DLD1 (cell line): ENCODE data around the gene CUL3.
"Not testable (repeated sequence)": the region's sequence is repeated elsewhere in the genome, so short reads cannot be mapped to it uniquely, and the experiment has no call there.

Experiments used
- in situ Hi-C: cut with HindIII; loops from 2 replicates; pipeline ENCODE4 v1.10.0; 2017; ENCODE audit warnings: low sequenced_read_pairs

Gene CUL3

DNA sequence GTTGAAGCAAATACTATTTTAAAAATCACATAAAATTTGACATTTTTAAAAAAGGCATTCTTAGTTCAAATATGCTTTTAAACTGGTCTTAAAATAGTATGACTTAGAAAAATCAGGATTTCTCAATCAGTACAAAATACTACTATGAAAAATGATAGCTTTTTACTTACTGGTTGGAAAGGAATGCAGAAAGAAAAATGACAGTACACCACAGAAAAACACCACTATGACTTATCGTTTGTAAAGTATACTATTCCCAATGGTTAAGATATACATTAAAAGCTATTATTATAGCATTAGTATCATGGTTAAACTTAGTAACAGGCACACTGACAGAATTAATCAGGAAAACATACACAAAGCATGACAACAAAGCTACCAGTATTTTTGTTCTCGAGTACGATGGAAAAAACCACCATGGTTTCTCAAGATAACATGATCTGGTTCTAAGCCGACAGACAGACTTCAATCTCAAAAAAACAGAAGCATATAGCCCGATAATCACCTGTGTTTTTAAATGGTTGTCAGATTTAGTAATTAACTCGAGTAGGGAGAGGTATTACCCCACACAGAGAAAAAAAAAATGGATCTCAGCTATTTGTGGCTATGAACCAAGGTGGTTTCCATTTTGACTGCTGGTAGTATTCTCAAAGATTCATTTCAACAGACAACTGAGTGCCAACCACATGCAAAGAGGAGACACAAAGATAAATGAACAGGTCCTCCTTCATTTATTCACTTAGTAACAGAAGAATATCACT, 39.1 kb downstream of the CUL3 start:
- in situ Hi-C loops = no loop called here

DNA sequence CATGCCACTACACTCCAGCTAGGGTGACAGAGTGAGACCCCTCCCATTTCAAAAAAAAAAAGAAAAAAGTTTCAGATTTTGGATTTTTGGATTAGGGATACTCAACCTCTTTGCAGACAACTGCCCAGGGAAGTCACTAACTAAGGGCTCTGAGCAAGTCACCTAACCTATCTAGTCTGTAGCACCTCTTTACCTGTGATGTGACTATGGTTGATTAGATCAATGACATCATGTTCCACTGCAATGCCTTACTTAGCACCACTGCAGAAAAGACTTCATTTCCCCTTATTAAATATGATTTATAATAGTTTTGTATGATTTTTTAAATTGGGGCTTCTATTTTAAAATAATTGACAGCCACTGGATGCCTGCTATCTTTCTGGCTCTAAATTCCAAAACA, 41.2 kb downstream of the CUL3 start:
- in situ Hi-C loops = no loop called here

DNA sequence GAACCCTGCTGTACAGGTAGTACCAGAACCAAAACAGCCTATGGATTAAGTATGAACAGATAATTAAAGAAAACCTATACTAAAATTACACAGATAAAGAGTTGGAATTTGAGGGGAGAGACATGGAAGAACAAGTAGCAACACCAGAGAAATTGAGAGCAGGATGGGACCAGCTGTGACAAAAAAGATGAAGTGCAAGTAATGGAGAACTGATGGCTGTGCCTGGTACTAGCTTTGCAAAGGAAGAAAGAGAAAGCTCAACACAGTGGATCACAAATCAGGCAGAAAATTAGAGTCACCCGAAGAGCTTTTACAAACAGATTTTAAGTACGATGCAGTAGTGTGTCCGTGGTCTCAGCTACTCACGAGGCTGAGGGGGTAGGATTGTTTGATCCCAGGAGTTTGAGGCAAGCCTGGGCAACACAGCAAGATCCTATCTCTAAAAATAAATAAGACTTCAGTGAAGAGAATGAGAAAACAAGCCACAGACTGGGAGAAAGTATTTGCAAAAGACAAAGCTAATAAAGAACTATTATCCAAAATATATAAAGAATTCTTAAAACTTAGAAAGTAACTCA, 46.5 kb downstream of the CUL3 start:
- in situ Hi-C loops = no loop called here

DNA sequence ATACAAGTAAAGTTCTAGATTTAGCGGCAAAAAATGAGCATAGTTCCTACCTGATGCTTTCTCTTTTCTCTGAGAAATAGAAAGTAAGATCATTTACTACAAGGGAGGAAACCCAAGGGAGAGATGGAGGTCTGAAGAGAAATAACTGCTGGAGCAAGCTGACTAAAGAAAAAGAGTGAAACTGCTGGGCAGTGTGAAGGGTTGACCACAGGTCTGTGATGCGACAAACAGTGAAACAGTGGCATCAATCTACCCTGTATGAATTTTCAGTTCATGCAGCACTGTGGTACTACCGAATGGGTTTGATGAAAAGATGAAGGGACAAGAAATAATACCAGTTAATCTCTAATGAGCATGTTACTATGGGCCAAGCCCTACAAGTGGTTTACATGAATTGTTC, 52.2 kb downstream of the CUL3 start:
- in situ Hi-C loops = no loop called here

DNA sequence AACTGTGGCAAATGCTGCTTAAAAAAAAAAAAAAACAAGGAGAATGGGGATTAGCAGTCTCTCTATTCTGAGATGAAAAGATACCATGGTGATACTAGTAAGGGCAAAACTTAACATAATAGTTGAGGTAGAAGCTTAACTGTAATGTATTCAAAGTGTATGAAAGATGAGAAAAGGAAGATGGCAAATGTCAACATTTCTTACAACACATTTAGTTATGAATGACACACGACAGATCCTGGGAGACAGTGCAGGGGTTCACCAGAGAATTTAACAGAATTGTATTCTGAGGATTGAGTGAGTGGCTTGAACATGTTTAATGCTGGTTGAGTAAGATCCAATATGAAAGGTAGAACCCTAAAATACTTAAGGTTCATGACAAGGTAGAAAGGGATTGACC, 52.7 kb downstream of the CUL3 start:
- in situ Hi-C loops = no loop called here

DNA sequence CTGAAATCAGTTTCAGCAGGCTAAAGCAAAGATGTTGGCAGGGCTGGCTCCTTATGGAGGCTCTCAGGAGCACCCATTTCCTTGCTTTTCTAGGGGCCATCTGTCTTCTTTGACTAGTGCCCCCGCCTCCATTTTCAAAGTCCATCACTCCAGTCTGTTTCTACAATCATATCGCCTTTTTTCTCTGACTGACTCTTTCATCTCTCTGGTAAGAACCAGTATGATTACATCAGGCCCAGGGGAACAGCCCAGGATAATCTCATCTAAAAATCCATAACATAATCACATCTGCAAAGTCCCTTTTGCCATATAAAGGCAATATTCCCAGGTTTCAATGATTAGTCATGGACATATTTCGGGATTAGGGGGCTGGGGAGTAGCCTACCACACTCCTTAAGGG, 57.0 kb downstream of the CUL3 start:
- in situ Hi-C loops = no loop called here

DNA sequence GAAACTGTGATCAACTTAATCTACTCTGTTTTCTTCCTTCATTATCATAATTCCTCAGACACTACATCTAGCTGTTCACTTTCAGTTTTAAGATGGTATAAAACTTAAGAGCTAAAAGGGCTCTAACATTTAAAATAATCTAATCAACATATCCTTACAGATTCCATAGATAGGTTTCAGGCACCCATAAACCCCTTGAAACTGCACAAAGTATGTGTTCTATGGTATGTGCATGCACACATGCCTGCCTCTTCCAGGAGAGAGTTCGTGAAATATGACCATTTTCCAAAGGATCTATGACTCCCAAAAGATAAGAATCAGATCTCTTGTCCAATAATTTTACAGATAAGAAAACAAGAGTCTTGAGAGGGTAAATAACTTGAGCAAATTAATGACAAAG, 59.4 kb downstream of the CUL3 start:
- in situ Hi-C loops = no loop called here

DNA sequence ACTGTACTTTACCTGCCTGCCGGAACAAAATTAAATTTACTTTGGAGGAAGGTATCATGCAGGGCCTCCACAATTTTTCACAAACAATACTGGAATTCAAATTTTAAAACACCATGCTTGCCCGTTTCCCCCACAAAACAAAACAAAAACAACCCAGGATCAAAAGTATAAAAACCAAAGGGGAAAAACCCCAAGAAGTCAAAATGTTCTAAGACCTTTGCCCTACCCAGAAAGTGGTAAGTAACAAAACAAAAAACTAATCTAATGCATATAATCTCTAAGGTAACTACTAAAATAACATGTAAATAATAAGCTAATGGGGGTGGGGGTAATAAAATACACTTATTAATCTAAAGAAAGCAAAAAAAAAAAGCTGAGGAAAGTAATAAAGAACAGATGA, 60.5 kb downstream of the CUL3 start:
- in situ Hi-C loops = no loop called here

DNA sequence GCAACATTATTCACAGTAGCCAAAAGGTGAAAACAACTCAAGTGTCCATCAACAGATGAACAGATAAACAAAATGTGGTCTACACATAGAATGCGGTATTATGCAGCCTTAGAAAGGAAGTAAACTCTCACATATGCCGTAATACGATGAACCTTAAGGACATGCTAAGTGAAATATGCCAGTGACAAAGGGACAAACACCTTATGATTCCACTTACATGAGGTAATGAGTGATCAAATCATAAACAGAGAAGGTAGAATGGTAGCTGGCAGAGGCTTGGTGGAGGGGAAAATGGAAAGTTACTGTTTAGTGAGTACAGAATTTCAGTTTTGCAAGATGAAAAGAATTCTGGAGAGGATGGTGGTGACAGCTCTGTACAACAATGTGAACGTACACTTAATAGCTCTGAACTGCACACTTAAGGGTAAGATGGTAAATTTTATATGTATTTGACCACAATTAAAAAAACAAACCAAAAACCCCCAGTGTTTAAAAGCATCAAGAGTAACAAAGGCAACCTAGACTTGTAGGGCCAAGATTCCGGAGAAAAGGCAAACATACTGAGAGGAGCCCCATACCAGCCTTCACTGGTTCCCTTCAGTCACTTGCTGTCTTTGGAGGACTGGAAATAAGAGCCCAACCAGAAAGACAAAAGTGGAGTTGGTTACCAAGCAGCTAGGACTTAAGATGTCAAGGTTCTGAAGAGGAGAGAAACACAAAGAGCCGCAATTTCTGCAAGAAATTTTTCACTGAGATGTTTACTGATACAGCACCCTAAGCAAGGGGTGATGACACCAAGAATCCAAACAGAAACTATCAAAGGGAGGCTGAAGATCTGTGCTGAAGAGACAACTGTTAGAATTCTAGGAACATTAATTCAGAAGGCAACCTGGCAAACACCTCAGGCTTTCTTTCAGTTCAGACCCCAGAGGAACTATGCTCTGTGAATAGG, 61.3 kb downstream of the CUL3 start:
- in situ Hi-C loops = no loop called here

DNA sequence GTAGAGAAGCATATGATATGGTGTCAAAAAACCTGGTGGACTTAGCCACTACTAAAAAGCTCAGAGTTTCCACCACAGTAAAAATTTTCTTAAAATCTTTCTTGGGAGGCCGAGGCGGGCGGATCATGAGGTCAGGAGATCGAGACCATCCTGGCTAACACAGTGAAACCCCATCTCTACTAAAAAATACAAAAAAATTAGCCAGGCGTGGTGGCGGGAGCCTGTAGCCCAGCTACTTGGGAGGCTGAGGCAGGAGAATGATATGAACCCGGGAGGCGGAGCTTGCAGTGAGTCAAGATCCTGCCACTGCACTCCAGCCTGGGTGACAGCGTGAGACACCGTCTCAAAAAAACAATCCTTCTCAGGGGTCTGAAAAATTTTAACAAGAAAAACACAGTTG, 62.7 kb downstream of the CUL3 start:
- in situ Hi-C loops = not testable (repeated sequence)

DNA sequence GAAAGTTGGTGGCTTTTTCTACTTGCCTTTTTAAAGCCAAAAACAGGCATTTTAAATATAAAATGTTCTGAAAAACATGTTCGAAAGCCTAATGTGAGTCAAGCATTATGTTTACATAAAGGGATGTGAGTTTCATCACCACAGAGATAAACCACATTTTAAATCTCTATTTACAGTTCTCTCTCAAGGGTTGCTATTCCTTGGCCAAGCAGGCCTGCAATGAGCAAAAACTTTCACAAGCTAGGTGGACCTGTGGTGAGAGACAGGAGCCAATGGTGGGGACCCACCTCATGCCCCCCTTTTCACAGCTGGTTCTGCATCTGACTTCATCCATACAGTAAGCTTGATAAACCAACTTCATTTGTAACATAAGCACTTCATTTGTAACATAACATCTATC, 65.1 kb downstream of the CUL3 start:
- in situ Hi-C loops = no loop called here

DNA sequence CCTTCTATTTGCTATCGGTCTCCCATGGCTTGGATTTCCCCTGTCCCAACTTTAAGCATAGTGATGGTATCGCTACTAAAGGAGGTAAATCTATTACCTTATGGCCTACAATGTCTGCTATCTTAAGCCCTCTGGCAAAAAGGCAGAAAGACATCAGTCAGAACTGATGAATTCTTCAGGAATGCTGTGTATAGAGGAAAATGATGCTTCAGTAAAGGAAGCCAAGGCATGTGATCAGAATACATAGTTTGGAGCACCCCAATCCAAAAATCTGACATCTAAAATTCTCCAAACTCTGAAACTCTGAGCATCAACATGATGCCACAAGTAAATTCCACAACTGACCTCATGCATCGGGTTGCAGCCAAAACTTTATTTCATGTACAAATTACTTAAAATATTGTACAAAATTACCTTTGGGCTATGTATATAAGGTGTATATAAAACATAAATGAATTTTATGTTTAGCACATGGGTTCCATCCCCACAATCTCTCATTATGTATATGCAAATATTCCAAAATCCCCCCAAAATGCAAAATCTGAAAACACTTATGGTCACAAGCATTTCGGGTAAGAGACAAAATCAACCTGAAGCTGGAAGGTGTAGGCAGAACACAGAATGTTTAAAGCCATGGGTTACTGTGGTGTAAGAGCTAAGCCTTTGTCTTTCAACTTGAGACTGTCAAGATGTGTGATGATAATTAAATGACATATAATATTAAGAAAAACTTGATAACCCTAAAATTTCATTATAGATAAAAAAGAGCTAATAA, 66.2 kb downstream of the CUL3 start:
- in situ Hi-C loops = no loop called here

DNA sequence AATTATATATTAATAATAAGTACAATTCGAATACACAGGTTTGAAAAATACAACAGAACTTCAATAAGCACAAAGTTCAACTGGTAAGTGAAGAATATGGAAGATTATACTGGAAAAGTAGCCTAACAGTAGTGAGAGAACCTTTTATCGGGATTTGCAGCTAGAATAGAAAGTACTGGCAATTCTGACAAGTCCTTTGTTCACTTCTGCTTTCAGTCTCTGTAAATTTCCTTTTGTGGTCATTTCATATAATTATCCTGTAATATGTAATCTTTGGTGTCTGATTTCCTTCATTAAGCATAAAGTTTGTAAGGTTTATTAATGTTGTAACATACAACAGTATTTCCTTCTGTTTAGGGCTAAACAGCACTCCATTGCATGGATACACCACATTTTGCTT, 67.2 kb downstream of the CUL3 start:
- in situ Hi-C loops = no loop called here

DNA sequence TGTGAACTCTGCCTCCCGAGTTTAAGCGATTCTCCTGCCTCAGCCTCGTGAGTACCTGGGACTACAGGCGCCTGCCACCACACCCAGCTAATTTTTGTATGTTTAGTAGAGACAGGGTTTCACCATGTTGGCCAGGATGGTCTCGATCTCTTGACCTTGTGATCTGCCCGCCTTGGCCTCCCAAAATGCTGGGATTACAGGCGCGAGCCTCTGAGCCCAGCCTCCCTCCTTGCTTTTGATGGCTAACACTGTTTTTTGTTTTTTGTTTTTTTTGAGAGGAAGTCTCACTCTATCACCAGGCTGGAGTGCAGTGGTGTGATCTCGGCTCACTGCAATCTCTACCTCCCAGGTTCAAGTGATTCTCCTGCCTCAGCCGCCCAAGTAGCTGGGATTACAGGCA, 68.8 kb downstream of the CUL3 start:
- in situ Hi-C loops = not testable (repeated sequence)

DNA sequence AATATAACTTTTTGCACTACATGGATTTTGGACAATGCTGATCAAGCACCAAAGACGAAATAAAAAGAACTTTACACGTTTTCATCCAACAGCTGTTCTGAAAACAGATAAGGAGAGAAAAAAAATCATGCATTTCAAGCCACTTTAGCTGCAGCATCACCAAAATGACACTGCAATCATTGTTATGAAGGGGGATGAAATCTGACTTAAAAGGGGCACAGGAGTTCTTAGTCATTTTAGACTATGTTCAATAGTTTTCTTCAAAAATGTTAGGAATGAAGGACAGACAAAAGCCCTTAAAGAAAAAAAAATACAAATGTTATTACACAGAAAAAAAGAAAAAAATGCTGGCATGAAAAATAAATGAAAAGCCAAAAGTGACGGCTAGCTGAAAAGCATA, 71.2 kb downstream of the CUL3 start:
- in situ Hi-C loops = no loop called here

DNA sequence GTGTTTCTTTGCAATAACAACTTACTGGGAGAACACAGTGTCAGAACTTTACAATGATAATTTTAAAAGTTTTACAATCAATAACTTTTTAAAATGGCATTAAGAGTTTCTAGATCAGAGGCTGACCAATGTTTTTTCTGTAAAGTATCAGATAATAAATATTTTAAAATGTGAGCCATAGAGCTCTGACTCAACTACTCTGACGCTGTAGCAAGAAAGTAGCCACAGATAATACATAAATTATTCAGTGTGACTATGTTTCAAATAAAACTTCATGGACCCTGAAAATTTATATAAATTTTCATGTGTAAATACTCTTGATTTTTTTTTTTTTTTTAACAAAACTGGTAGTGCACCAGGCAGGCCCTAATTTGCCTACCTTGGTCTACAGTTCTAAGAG, 77.4 kb downstream of the CUL3 start:
- in situ Hi-C loops = no loop called here

DNA sequence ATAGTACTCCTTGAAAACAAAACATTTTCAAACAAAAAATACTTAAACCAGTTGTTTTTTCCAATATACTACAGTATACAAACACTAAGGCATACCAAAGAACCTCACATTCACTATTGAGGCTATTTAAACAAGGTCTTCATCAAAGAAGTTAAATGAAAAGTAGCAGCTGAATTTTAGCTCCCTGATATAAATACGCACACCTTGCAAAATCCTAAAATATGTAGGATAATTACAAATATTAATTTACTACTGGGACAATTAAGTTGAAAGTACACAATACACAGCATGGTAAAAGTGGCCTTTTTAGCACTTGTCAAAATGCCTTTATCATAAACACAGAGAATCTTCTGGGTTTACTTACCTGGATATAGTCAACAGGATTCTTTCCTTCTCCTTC, 78.7 kb downstream of the CUL3 start:
- in situ Hi-C loops = no loop called here

DNA sequence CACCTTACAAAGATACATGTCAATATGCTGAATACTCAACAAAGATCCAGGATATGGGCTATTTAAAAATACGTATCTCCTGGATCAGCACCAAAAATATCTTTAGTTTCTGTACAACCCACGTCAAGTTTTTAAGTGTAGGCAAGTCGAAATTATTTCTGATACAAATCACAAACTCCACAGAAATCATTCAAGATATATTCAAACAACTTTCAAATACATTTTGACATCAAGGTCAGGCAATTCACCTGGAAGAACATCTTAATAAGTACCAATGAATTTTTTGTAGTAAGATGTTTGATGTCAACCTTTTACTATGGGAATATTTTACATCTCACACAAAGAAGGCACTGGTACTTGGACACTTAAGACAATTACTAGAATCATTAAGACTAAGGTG, 86.2 kb downstream of the CUL3 start:
- in situ Hi-C loops = no loop called here

DNA sequence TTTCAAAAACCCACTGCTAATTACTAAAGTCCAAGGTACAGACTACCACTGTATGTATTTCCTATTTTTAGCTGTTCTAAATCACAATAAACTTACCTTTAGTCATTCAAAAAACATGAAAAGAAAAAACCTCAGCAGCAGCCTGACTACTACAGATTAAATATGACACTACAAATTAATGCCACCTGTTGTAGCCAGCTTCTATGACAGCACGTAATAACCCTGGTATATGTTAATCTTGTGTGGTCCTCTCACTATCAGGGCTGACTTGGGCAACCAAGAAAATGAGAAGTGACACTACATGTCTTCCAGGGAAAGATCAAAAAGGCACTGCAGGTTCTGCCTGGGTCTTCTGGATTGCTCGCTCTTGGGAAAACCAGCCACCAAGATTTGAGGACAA, 92.6 kb downstream of the CUL3 start:
- in situ Hi-C loops = no loop called here

DNA sequence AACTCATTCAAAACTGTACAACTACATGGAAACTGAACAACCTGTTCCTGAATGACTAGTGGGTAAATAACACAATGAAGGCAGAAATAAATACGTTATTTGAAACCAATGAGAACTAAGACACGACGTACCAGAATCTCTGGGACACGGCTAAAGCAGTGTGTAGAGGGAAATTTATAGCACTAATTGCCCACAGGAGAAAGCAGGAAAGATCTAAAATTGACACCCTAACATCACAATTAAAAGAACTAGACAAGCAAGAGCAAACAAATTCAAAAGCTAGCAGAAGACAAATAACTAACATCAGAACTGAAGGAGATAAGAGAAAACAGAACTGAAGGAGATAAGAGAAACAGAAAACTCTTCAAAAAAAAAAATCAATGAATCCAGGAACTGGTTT, 97.2 kb downstream of the CUL3 start:
- in situ Hi-C loops = not testable (repeated sequence)
